Measurements from ENCODE around the gene CABCOCO1. TPM values are rescaled to one million over a fixed set of nuclear protein-coding genes. Genes with fewer than 3 reads are reported as not detected.

Gene CABCOCO1
- polyA plus RNA-seq, 1 of the 3 experiments (the other 2 are of a cell fraction), result 0.71 TPM

- TF ChIP-seq REST (IDR thresholded peaks at IDR 0.05; ENCODE audit: low read depth, low read length) (no peak), NFIC (IDR thresholded peaks at IDR 0.05; ENCODE audit: borderline replicate concordance) (no peak; the same call in 1 of the 2 replicates), IRF3 (IDR thresholded peaks at IDR 0.05; ENCODE audit: low read depth, low read length) (no peak)
Measured at GRCh38 chr10:61760943-61761824, 98.5 kb downstream of the CABCOCO1 start (continued).

GRCh38 chr10:61761825-61762217 lies 99.1 kb downstream of the CABCOCO1 start:
- no peaks in the 10 kb centered on the region for H4K20me1 ChIP-seq (ENCODE audit: insufficient read depth)
- H3K9ac ChIP-seq, result 0 out of 2 replicates have a peak overlapping the region, but pooled peaks have one; percentile 0
- peak overlapping the region; percentile 70 to 99 for H3K27ac ChIP-seq (ENCODE audit: low read depth in 2 of 2, low read length in 1 of 2)
- no peaks in the 10 kb centered on the region for H3K27me3 ChIP-seq (ENCODE audit: insufficient read depth)
- H3K4me3 ChIP-seq (ENCODE audit: low read depth in 2 of 2, low read length in 1 of 2), result no peak overlapping the region
- H3K79me2 ChIP-seq (ENCODE audit: insufficient read depth), result no peaks in the 10 kb centered on the region
- peak; percentile 6; the same call in 1 of the 2 replicates for TF ChIP-seq RCOR1 (IDR thresholded peaks at IDR 0.05; ENCODE audit: low read length)
- TF ChIP-seq GATA2 (CRISPR knock-in tag; IDR thresholded peaks at IDR 0.05), result peak; percentile 50
- TF ChIP-seq EP300 (IDR thresholded peaks at IDR 0.05; ENCODE audit: borderline replicate concordance in 1 of 2, low read depth in 1 of 2, low read length in 1 of 2), result peak in 1 of 2 experiments; percentile 4; a peak in 1 of 4 replicates
- no peak for TF ChIP-seq PBX3 (IDR thresholded peaks at IDR 0.05)
- 0 out of 2 replicates have a peak, but pooled peaks have one; percentile 52 for TF ChIP-seq FOXJ3 (CRISPR knock-in tag; IDR thresholded peaks at IDR 0.05)
- no peak for TF ChIP-seq SIN3A (IDR thresholded peaks at IDR 0.05; ENCODE audit: borderline replicate concordance, low read depth, low read length)
- H3F3A ChIP-seq (replicated peaks; ENCODE audit: insufficient read depth), result peaks cover 8% of the 10 kb centered on the region
- H3K4me1 ChIP-seq (ENCODE audit: control insufficient read depth in 1 of 2, insufficient read depth in 2 of 2, low read depth in 1 of 2, low read length in 1 of 2), result peaks cover 22 to 47% of the 10 kb centered on the region in 2 experiments; a peak in 3 of 4 replicates
- no peaks in the 10 kb centered on the region for H3K9me3 ChIP-seq
- ChIA-PET POLR2A (no interaction called here), CTCF (interaction anchor here (1.0 to 2.8 kb wide), 5 partner anchors 11 to 136 kb away, joined by 3 to 14 read pairs (median 4); no protein-coding TSS in a partner anchor)
- H3K9me2 ChIP-seq, result no peaks in the 10 kb centered on the region
- no peak for DNase-seq
- 0 out of 2 replicates have a peak overlapping the region, but pooled peaks have one; percentile 2 for H3K4me2 ChIP-seq
- H3K36me3 ChIP-seq (replicated peaks in 1 of 2; ENCODE audit: control insufficient read depth in 1 of 2, insufficient read depth in 2 of 2, low read length in 1 of 2), result no peaks in the 10 kb centered on the region
- H2AFZ ChIP-seq (ENCODE audit: low read depth), result peak overlapping the region; percentile 18; the same call in 1 of the 2 replicates
- WGBS (ENCODE audit: low lambda C conversion rate), result 42% methylated on average over 3 of the region's 3 CpGs
